ENCODE data around the gene THOC5. TPM values are rescaled to one million over a fixed set of nuclear protein-coding genes. Genes with fewer than 3 reads are reported as not detected.

The THOC5 gene
- polyA plus RNA-seq, 1 donor from 2014 or later, result 33.4 TPM

DNA sequence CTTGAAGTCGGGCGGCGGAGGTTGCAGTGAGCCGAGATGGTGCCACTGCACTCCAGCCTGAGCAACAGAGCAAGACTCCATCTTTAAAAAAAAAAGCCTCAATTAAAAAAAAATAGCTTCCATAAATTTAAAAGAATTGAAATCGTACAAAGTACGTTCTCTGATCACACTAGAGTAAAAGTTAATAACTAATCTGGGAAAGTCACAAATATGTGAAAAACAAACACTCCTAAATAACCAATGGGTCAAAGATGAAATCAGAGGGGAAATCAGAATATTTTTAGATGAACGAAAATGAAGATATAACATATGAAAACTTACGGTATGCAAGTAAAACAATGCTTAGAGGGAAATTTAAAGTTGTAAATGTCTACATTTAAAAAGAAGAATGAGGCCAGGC is 53.7 kb downstream of the THOC5 start:
- H3K9me2 ChIP-seq (ENCODE audit: insufficient read depth, low read length), result no peaks in the 10 kb centered on the region
- H3K27ac ChIP-seq (ENCODE audit: low read length), result no peak overlapping the region
- no peaks in the 10 kb centered on the region for H4K20me1 ChIP-seq (ENCODE audit: insufficient read depth)
- H3K9ac ChIP-seq (ENCODE audit: low read length), result no peak overlapping the region
- no peak overlapping the region for H2AFZ ChIP-seq (ENCODE audit: low read depth, low read length)
- H3K27me3 ChIP-seq (ENCODE audit: insufficient read depth, low read depth, low read length), result no peaks in the 10 kb centered on the region
- H3K4me2 ChIP-seq (ENCODE audit: low read length), result no peak overlapping the region
- no peaks in the 10 kb centered on the region for H3K9me3 ChIP-seq (ENCODE audit: low read length)
- no peaks in the 10 kb centered on the region for H3F3A ChIP-seq (ENCODE audit: insufficient read depth, low read length, poor library complexity, severe bottlenecking)
- no peak overlapping the region for H3K4me3 ChIP-seq (ENCODE audit: low read length)
- H3K36me3 ChIP-seq (ENCODE audit: insufficient read depth, low read length), result no peaks in the 10 kb centered on the region
- H3K79me2 ChIP-seq (replicated peaks; ENCODE audit: insufficient read depth, low read length), result no peaks in the 10 kb centered on the region
- TF ChIP-seq EP300 (conservative IDR thresholded peaks at IDR 0.05; ENCODE audit: poor library complexity, severe bottlenecking), result no peak
- TF ChIP-seq MXI1 (conservative IDR thresholded peaks at IDR 0.05; ENCODE audit: poor library complexity, severe bottlenecking), result no peak
- TF ChIP-seq, protein P1, sequence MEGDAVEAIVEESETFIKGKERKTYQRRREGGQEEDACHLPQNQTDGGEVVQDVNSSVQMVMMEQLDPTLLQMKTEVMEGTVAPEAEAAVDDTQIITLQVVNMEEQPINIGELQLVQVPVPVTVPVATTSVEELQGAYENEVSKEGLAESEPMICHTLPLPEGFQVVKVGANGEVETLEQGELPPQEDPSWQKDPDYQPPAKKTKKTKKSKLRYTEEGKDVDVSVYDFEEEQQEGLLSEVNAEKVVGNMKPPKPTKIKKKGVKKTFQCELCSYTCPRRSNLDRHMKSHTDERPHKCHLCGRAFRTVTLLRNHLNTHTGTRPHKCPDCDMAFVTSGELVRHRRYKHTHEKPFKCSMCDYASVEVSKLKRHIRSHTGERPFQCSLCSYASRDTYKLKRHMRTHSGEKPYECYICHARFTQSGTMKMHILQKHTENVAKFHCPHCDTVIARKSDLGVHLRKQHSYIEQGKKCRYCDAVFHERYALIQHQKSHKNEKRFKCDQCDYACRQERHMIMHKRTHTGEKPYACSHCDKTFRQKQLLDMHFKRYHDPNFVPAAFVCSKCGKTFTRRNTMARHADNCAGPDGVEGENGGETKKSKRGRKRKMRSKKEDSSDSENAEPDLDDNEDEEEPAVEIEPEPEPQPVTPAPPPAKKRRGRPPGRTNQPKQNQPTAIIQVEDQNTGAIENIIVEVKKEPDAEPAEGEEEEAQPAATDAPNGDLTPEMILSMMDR (IDR thresholded peaks at IDR 0.05; ENCODE audit: poor library complexity, severe bottlenecking), result no peak
- TF ChIP-seq, protein P2, sequence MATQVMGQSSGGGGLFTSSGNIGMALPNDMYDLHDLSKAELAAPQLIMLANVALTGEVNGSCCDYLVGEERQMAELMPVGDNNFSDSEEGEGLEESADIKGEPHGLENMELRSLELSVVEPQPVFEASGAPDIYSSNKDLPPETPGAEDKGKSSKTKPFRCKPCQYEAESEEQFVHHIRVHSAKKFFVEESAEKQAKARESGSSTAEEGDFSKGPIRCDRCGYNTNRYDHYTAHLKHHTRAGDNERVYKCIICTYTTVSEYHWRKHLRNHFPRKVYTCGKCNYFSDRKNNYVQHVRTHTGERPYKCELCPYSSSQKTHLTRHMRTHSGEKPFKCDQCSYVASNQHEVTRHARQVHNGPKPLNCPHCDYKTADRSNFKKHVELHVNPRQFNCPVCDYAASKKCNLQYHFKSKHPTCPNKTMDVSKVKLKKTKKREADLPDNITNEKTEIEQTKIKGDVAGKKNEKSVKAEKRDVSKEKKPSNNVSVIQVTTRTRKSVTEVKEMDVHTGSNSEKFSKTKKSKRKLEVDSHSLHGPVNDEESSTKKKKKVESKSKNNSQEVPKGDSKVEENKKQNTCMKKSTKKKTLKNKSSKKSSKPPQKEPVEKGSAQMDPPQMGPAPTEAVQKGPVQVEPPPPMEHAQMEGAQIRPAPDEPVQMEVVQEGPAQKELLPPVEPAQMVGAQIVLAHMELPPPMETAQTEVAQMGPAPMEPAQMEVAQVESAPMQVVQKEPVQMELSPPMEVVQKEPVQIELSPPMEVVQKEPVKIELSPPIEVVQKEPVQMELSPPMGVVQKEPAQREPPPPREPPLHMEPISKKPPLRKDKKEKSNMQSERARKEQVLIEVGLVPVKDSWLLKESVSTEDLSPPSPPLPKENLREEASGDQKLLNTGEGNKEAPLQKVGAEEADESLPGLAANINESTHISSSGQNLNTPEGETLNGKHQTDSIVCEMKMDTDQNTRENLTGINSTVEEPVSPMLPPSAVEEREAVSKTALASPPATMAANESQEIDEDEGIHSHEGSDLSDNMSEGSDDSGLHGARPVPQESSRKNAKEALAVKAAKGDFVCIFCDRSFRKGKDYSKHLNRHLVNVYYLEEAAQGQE (IDR thresholded peaks at IDR 0.05; ENCODE audit: borderline replicate concordance), result no peak
- TF ChIP-seq EZH2 (IDR thresholded peaks at IDR 0.05; ENCODE audit: borderline replicate concordance, insufficient read depth, low read length, poor library complexity, severe bottlenecking), result no peak
- no peak for TF ChIP-seq POLR2AphosphoS5 (IDR thresholded peaks at IDR 0.05)
- TF ChIP-seq SMC3 (conservative IDR thresholded peaks at IDR 0.05; ENCODE audit: poor library complexity), result no peak
- TF ChIP-seq RAD21 (conservative IDR thresholded peaks at IDR 0.05), result no peak
- no peak for TF ChIP-seq TAF1 (IDR thresholded peaks at IDR 0.05; ENCODE audit: low read depth)

DNA sequence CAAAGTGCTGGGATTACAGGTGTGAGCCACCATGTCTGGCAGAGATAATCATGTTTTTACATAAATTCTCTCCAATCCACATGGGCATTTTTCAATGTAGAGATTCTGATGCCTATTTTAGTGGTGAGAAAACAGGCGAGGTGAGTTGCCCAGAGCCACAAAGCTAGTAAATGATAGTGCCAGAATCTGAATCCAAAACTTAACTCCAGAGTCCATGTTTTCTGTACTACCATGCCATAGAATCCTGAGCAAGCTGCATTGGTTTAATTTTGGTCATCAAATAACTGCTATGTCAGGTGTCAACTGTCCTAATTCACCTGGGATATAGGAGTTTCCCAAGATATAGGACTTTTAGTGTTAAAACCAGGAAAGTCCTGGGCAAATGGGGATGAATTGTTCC is 59.9 kb downstream of the THOC5 start:
- no peak overlapping the region for H3K4me2 ChIP-seq (ENCODE audit: low read length)
- no peak overlapping the region for H2AFZ ChIP-seq (ENCODE audit: low read depth, low read length)
- H3K27me3 ChIP-seq (ENCODE audit: insufficient read depth, low read depth, low read length), result no peaks in the 10 kb centered on the region
- H3F3A ChIP-seq (ENCODE audit: insufficient read depth, low read length, poor library complexity, severe bottlenecking), result no peaks in the 10 kb centered on the region
- no peak overlapping the region for H3K4me3 ChIP-seq (ENCODE audit: low read length)
- H4K20me1 ChIP-seq (ENCODE audit: insufficient read depth), result no peaks in the 10 kb centered on the region
- no peaks in the 10 kb centered on the region for H3K79me2 ChIP-seq (replicated peaks; ENCODE audit: insufficient read depth, low read length)
- TF ChIP-seq SMC3 (conservative IDR thresholded peaks at IDR 0.05; ENCODE audit: poor library complexity), result no peak
- no peak for TF ChIP-seq MXI1 (conservative IDR thresholded peaks at IDR 0.05; ENCODE audit: poor library complexity, severe bottlenecking)
- TF ChIP-seq, protein P1 (IDR thresholded peaks at IDR 0.05; ENCODE audit: poor library complexity, severe bottlenecking), result no peak
- no peak for TF ChIP-seq TAF1 (IDR thresholded peaks at IDR 0.05; ENCODE audit: low read depth)
- no peak for TF ChIP-seq EZH2 (IDR thresholded peaks at IDR 0.05; ENCODE audit: borderline replicate concordance, insufficient read depth, low read length, poor library complexity, severe bottlenecking)
- TF ChIP-seq POLR2AphosphoS5 (IDR thresholded peaks at IDR 0.05), result no peak
- TF ChIP-seq EP300 (conservative IDR thresholded peaks at IDR 0.05; ENCODE audit: poor library complexity, severe bottlenecking), result no peak
- TF ChIP-seq, protein P2 (IDR thresholded peaks at IDR 0.05; ENCODE audit: borderline replicate concordance), result no peak
- TF ChIP-seq RAD21 (conservative IDR thresholded peaks at IDR 0.05), result no peak
- no peak overlapping the region for H3K9ac ChIP-seq (ENCODE audit: low read length)
- H3K27ac ChIP-seq (ENCODE audit: low read length), result no peak overlapping the region
- no peaks in the 10 kb centered on the region for H3K36me3 ChIP-seq (ENCODE audit: insufficient read depth, low read length)
- H3K9me2 ChIP-seq (ENCODE audit: insufficient read depth, low read length), result no peaks in the 10 kb centered on the region
- H3K9me3 ChIP-seq (ENCODE audit: low read length), result no peaks in the 10 kb centered on the region
